Epidermal melanocyte (primary cell): ENCODE results near the gene TEKTIP1.
A peak's percentile ranks its signal among the peaks of the same experiment; 100 is the strongest.

ENCODE experiments used
- DNase-seq: peaks from one replicate; pipeline ENCODE4 v3.0.0; 2011; ENCODE audit warnings: low spot score; ENCODE audit not compliant: insufficient read length

Gene TEKTIP1

GRCh38 chr19:3536429-3537100, 2.4 kb upstream of the TEKTIP1 start:
- DNase-seq, result peak; percentile 95

GRCh38 chr19:3537101-3537437, 1.9 kb upstream of the TEKTIP1 start:
- no peak for DNase-seq

GRCh38 chr19:3537438-3538240, 1.3 kb upstream of the TEKTIP1 start:
- DNase-seq, result no peak

GRCh38 chr19:3538258-3538929, 580 bp upstream of the TEKTIP1 start:
- DNase-seq, result no peak

- DNase-seq, result no peak
Measured at GRCh38 chr19:3539756-3540118, 763 bp downstream of the TEKTIP1 start.

GRCh38 chr19:3543150-3544057, 4.4 kb downstream of the TEKTIP1 start:
- no peak for DNase-seq

GRCh38 chr19:3544058-3544376, 5.0 kb downstream of the TEKTIP1 start:
- no peak for DNase-seq

GRCh38 chr19:3544742-3545668, 6.0 kb downstream of the TEKTIP1 start:
- DNase-seq, result peak; percentile 73

GRCh38 chr19:3545669-3546034, 6.7 kb downstream of the TEKTIP1 start:
- no peak for DNase-seq

- DNase-seq, result no peak
Measured at GRCh38 chr19:3546119-3546518, 7.1 kb downstream of the TEKTIP1 start.

GRCh38 chr19:3547301-3547731, 8.3 kb downstream of the TEKTIP1 start:
- no peak for DNase-seq

GRCh38 chr19:3547767-3548282, 8.9 kb downstream of the TEKTIP1 start:
- DNase-seq, result no peak

GRCh38 chr19:3548606-3549005, 9.6 kb downstream of the TEKTIP1 start:
- no peak for DNase-seq

GRCh38 chr19:3549816-3550215, 10.8 kb downstream of the TEKTIP1 start:
- no peak for DNase-seq

- DNase-seq, result no peak
Measured at GRCh38 chr19:3550947-3551791, 12.2 kb downstream of the TEKTIP1 start.

GRCh38 chr19:3551792-3552095, 12.8 kb downstream of the TEKTIP1 start:
- DNase-seq, result no peak

- DNase-seq, result no peak
Measured at GRCh38 chr19:3554254-3555083, 15.5 kb downstream of the TEKTIP1 start.

GRCh38 chr19:3555653-3556422, 16.9 kb downstream of the TEKTIP1 start:
- no peak for DNase-seq
